IMR-90 (cell line): Measurements from ENCODE around the gene C2orf80. TPM values are rescaled to one million over a fixed set of nuclear protein-coding genes. Genes with fewer than 3 reads are reported as not detected.

Experiments used
- ATAC-seq: fragments of 200-7000 bp; cut with Tn5 transposase; 2 replicates; pipeline ENCODE4 v1.9.1; 2020; ENCODE audit warnings: low read depth, mild to moderate bottlenecking, moderate library complexity
- BruUV-seq: library from RNA; stranded (reverse); fragments of 400-500 nt; replicated peaks from 2 replicates; lab custom pipeline; 2021; lab: Mats Ljungman, UMichigan
- CTCF ChIA-PET: fragments of 300-600 bp; formaldehyde crosslinking; extraction: SDS; loops from one replicate; lab custom pipeline; 2021; ENCODE audit warnings: antibody characterized with exemption; lab: Yijun Ruan, JAX
- POLR2A ChIA-PET: fragments of 300-600 bp; sonication (Branson Sonifier 250); formaldehyde crosslinking; loops from one replicate; lab custom pipeline; 2022; ENCODE audit warnings: antibody characterized with exemption; ENCODE audit not compliant: unreplicated experiment; lab: Charles Lee
- DNase-seq: peaks from one replicate; pipeline ENCODE4 v3.0.0; 2013
- H2AFZ ChIP-seq: replicated peaks from 2 replicates; pipeline ENCODE3; 2013; ENCODE audit warnings: low read length, mild to moderate bottlenecking; ENCODE audit not compliant: poor library complexity
- H2AK5ac ChIP-seq: 2 replicates; pipeline ENCODE4 v1.6.1; 2013; ENCODE audit warnings: low read depth, low read length, inconsistent platforms
- H2AK9ac ChIP-seq: replicated peaks from 2 replicates; pipeline ENCODE3; 2013; ENCODE audit warnings: mild to moderate bottlenecking, low read depth, low read length, moderate library complexity; ENCODE audit not compliant: poor library complexity
- H2BK120ac ChIP-seq: 2 replicates; pipeline ENCODE4 v1.6.1; 2013; ENCODE audit warnings: low read depth, low read length, inconsistent platforms
- H2BK15ac ChIP-seq: 3 replicates; pipeline ENCODE4 v1.6.1; 2013; ENCODE audit warnings: low read depth, low read length, inconsistent platforms
- H2BK20ac ChIP-seq: 2 replicates; pipeline ENCODE4 v1.6.1; 2013; ENCODE audit warnings: low read depth, mild to moderate bottlenecking, inconsistent platforms, low read length, moderate library complexity
- H2BK5ac ChIP-seq: 2 replicates; pipeline ENCODE4 v1.6.1; 2013; ENCODE audit warnings: mild to moderate bottlenecking, low read depth, low read length, inconsistent platforms; ENCODE audit not compliant: poor library complexity, severe bottlenecking
- H3K14ac ChIP-seq: replicated peaks from 2 replicates; pipeline ENCODE4 v1.6.1; 2013; ENCODE audit warnings: low read depth, low read length, inconsistent platforms
- H3K18ac ChIP-seq: 2 replicates; pipeline ENCODE4 v1.6.1; 2013; ENCODE audit warnings: low read depth, low read length, control low read depth
- H3K23ac ChIP-seq: 2 replicates; pipeline ENCODE4 v1.6.1; 2013; ENCODE audit warnings: low read depth, low read length, inconsistent platforms
- H3K27ac ChIP-seq: 2 replicates; pipeline ENCODE4 v1.5.1; 2013; ENCODE audit warnings: mild to moderate bottlenecking, control low read depth, low read length; ENCODE audit not compliant: insufficient read depth
- H3K27me3 ChIP-seq: 2 replicates; pipeline ENCODE4 v1.6.1; 2013; ENCODE audit warnings: low read length; ENCODE audit not compliant: control insufficient read depth, insufficient read depth
- H3K36me3 ChIP-seq: 2 replicates; pipeline ENCODE4 v1.6.1; 2013; ENCODE audit warnings: low read length, mixed read lengths; ENCODE audit not compliant: control insufficient read depth, insufficient read depth
- H3K4ac ChIP-seq: 2 replicates; pipeline ENCODE4 v1.6.1; 2013; ENCODE audit warnings: low read depth, low read length, inconsistent platforms
- H3K4me1 ChIP-seq: 2 replicates; pipeline ENCODE4 v1.6.1; 2013; ENCODE audit warnings: low read length, mixed read lengths; ENCODE audit not compliant: control insufficient read depth, insufficient read depth
- H3K4me2 ChIP-seq: 2 replicates; pipeline ENCODE4 v1.6.1; 2013; ENCODE audit warnings: low read depth, mild to moderate bottlenecking, control low read depth, low read length, moderate library complexity
- H3K4me3 ChIP-seq: 2 replicates; pipeline ENCODE4 v1.5.1; 2013; ENCODE audit warnings: low read depth, mild to moderate bottlenecking, control low read depth, low read length, moderate library complexity; ENCODE audit not compliant: insufficient read depth
- H3K56ac ChIP-seq: 2 replicates; pipeline ENCODE4 v1.6.1; 2013; ENCODE audit warnings: low read length, inconsistent platforms; ENCODE audit not compliant: insufficient read depth; ENCODE audit errors: extremely low read depth
- H3K79me1 ChIP-seq, 2 experiments: 2 replicates each; pipeline ENCODE4 v1.6.1; 2013; ENCODE audit warnings: low read length in 2 of 2, inconsistent platforms in 1 of 2, low read depth in 1 of 2
- H3K9ac ChIP-seq: 2 replicates; pipeline ENCODE4 v1.6.1; 2013; ENCODE audit warnings: low read depth, low read length, control low read depth
- H3K9me1 ChIP-seq: 2 replicates; pipeline ENCODE4 v1.6.1; 2013; ENCODE audit warnings: low read length, inconsistent platforms; ENCODE audit not compliant: insufficient read depth
- H3K9me3 ChIP-seq: 2 replicates; pipeline ENCODE4 v1.6.1; 2013; ENCODE audit warnings: low read length; ENCODE audit not compliant: control insufficient read depth, insufficient read depth
- H4K20me1 ChIP-seq: 2 replicates; pipeline ENCODE4 v1.6.1; 2013; ENCODE audit warnings: low read length, inconsistent platforms; ENCODE audit not compliant: insufficient read depth
- H4K5ac ChIP-seq: 2 replicates; pipeline ENCODE4 v1.6.1; 2013; ENCODE audit warnings: mild to moderate bottlenecking, low read depth, low read length, control low read depth
- H4K8ac ChIP-seq, 2 experiments: 2 replicates each; pipeline ENCODE4 v1.6.1; 2013; ENCODE audit warnings: low read depth in 2 of 2, low read length in 2 of 2, control low read depth in 1 of 2, inconsistent platforms in 1 of 2
- H4K91ac ChIP-seq: 2 replicates; pipeline ENCODE4 v1.6.1; 2013; ENCODE audit warnings: low read depth, low read length, inconsistent platforms; ENCODE audit not compliant: insufficient read depth
- BHLHE40 ChIP-seq: fragments of 150-350 bp; IDR thresholded peaks from 2 replicates; pipeline ENCODE4 v1.6.1; 2016; ENCODE audit warnings: mild to moderate bottlenecking, low read depth, low read length
- CHD1 ChIP-seq: IDR thresholded peaks from 2 replicates; pipeline ENCODE4 v1.6.1; 2012; ENCODE audit warnings: low read depth, low read length, improper control_type of control experiment
- FOS ChIP-seq: fragments of 150-350 bp; IDR thresholded peaks from 2 replicates; pipeline ENCODE4 v1.6.1; 2016; ENCODE audit warnings: low read depth, low read length
- MAFK ChIP-seq: IDR thresholded peaks from 2 replicates; pipeline ENCODE4 v1.6.1; 2012; ENCODE audit warnings: low read depth, low read length, improper control_type of control experiment
- MAZ ChIP-seq: IDR thresholded peaks from 2 replicates; pipeline ENCODE4 v1.6.1; 2012; ENCODE audit warnings: low read depth, mild to moderate bottlenecking, low read length, improper control_type of control experiment, moderate library complexity, borderline replicate concordance
- MXI1 ChIP-seq: IDR thresholded peaks from 2 replicates; pipeline ENCODE4 v1.6.1; 2012; ENCODE audit warnings: low read depth, mild to moderate bottlenecking, low read length, moderate library complexity, borderline replicate concordance
- POLR2A ChIP-seq: IDR thresholded peaks from 2 replicates; pipeline ENCODE4 v1.6.1; 2012; ENCODE audit warnings: mild to moderate bottlenecking, low read depth, low read length
- RAD21 ChIP-seq: IDR thresholded peaks from 2 replicates; pipeline ENCODE4 v1.6.1; 2012; ENCODE audit warnings: low read length, improper control_type of control experiment
- RCOR1 ChIP-seq: IDR thresholded peaks from 2 replicates; pipeline ENCODE4 v1.6.1; 2012; ENCODE audit warnings: mild to moderate bottlenecking, low read length, improper control_type of control experiment; ENCODE audit not compliant: insufficient replicate concordance
- RFX5 ChIP-seq: IDR thresholded peaks from 2 replicates; pipeline ENCODE4 v1.8.0; 2012; ENCODE audit warnings: low read depth, mild to moderate bottlenecking, low read length, moderate library complexity
- WGBS, 2 experiments: methylation state at CpG; one replicate each; pipeline versions ENCODE4 v1.1.5 to v1.1.7; 2013; ENCODE audit warnings: missing lambda C conversion rate in 2 of 2; ENCODE audit not compliant: insufficient read length in 1 of 2; ENCODE audit errors: extremely low coverage in 2 of 2; 5-methylcytosine and 5-hydroxymethylcytosine counted together
- dilution Hi-C: fragments of 300-500 bp; cut with HindIII; formaldehyde crosslinking; loops from one replicate; pipeline ENCODE4 v1.14.3; 2018; ENCODE audit warnings: low sequenced_read_pairs; ENCODE audit not compliant: unreplicated experiment
- in situ Hi-C: fragments of 300-500 bp; cut with MboI; formaldehyde crosslinking; loops from 3 replicates; pipeline ENCODE4 v1.14.3; 2019; ENCODE audit warnings: low sequenced_read_pairs, inconsistent platforms, mixed read lengths
- intact Hi-C: fragments of 100-400 bp; cut with micrococcal nuclease; formaldehyde crosslinking; loops from 2 replicates; pipeline ENCODE4 v1.10.0; 2022
- polyA plus RNA-seq, 3 experiments: library from polyadenylated mRNA; depleted of rRNA; stranded (reverse); fragments of >200 nt; gene quantifications; 2 replicates each; pipeline ENCODE4 v1.2.3, GENCODE V29; 2012; ENCODE audit warnings: low replicate concordance in 1 of 3
- total RNA-seq: library from RNA; depleted of rRNA; stranded (reverse); fragments of >200 nt; gene quantifications from 2 replicates; pipeline ENCODE4 v1.2.3, GENCODE V29; 2012
- TF ChIP-seq, protein P1 (sequence below): conservative IDR thresholded peaks from 2 replicates; pipeline ENCODE4 v1.5.1; 2012; ENCODE audit warnings: mild to moderate bottlenecking, low read depth, low read length, improper control_type of control experiment
- TF ChIP-seq, protein P2 (sequence below): fragments of 150-350 bp; IDR thresholded peaks from 2 replicates; pipeline ENCODE4 v1.6.1; 2016; ENCODE audit warnings: low read depth, mild to moderate bottlenecking, low read length, moderate library complexity, borderline replicate concordance

The C2orf80 gene
- total and polyA plus RNA-seq, 2 of the 4 experiments (the other 2 are of a cell fraction), result not detected

DNA sequence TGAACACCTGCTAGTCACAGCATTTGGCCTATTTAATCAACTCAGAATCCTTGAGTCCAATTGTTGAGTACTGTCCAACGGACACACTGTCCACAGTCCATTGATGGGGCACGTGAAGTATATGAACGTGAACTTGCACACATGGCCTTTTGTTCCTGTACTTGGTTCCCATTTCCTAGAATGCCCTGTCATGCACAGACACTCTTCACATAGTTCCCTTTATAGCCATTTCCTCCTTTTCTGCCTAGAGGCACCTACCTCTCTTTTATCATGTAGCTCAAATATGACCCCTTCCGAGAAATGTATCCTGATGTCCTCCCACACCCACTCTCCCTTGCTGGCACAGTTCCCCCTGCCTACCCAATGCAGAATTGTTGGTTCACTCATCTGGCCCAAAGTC, 17.7 kb downstream of the C2orf80 start:
- ChIA-PET POLR2A (no interaction called here), CTCF (no interaction called here)
- Histone ChIP-seq H2BK20ac (no peak overlapping the region), H3K27ac (no peak overlapping the region), H3K9me3 (no peaks in the 10 kb centered on the region), H2BK15ac (no peak overlapping the region), H3K27me3 (no peaks in the 10 kb centered on the region), H3K14ac (no peak overlapping the region), H2BK120ac (no peak overlapping the region), H2BK5ac (no peak overlapping the region), H3K9ac (no peak overlapping the region), H3K18ac (no peak overlapping the region), H3K4me2 (no peak overlapping the region), H4K91ac (no peak overlapping the region), H2AK9ac (no peak overlapping the region), H2AK5ac (no peak overlapping the region), H4K8ac (no peak overlapping the region), H3K36me3 (no peaks in the 10 kb centered on the region), H4K20me1 (no peaks in the 10 kb centered on the region), H3K56ac (no peak overlapping the region), H3K79me1 (no peaks in the 10 kb centered on the region), H3K9me1 (no peaks in the 10 kb centered on the region), H2AFZ (no peak overlapping the region), H3K23ac (no peak overlapping the region), H4K5ac (no peak overlapping the region), H3K4me1 (no peaks in the 10 kb centered on the region), H3K4ac (no peak overlapping the region), H3K4me3 (no peak overlapping the region)
- TF ChIP-seq MXI1, result no peak
- TF ChIP-seq, protein P1, sequence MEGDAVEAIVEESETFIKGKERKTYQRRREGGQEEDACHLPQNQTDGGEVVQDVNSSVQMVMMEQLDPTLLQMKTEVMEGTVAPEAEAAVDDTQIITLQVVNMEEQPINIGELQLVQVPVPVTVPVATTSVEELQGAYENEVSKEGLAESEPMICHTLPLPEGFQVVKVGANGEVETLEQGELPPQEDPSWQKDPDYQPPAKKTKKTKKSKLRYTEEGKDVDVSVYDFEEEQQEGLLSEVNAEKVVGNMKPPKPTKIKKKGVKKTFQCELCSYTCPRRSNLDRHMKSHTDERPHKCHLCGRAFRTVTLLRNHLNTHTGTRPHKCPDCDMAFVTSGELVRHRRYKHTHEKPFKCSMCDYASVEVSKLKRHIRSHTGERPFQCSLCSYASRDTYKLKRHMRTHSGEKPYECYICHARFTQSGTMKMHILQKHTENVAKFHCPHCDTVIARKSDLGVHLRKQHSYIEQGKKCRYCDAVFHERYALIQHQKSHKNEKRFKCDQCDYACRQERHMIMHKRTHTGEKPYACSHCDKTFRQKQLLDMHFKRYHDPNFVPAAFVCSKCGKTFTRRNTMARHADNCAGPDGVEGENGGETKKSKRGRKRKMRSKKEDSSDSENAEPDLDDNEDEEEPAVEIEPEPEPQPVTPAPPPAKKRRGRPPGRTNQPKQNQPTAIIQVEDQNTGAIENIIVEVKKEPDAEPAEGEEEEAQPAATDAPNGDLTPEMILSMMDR, result no peak
- no peak for TF ChIP-seq MAZ
- TF ChIP-seq POLR2A, result no peak
- TF ChIP-seq FOS, result no peak
- no peak for TF ChIP-seq RCOR1
- TF ChIP-seq BHLHE40, result no peak
- no peak for TF ChIP-seq RFX5
- TF ChIP-seq MAFK, result no peak
- TF ChIP-seq CHD1, result no peak
- no peak for TF ChIP-seq RAD21
- TF ChIP-seq, protein P2, sequence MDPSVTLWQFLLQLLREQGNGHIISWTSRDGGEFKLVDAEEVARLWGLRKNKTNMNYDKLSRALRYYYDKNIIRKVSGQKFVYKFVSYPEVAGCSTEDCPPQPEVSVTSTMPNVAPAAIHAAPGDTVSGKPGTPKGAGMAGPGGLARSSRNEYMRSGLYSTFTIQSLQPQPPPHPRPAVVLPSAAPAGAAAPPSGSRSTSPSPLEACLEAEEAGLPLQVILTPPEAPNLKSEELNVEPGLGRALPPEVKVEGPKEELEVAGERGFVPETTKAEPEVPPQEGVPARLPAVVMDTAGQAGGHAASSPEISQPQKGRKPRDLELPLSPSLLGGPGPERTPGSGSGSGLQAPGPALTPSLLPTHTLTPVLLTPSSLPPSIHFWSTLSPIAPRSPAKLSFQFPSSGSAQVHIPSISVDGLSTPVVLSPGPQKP, result no peak
- BruUV-seq, result no TSS peak
- intact Hi-C loops, result loop anchor here (10.0 kb wide), 1 partner anchor 183 kb away; no protein-coding TSS in a partner anchor
- dilution Hi-C loops, result no loop called here
- in situ Hi-C loops, result no loop called here
- 50% methylated on average over 1 of the region's 4 CpGs; no CpG with 5 or more reads in 1 of the 2 experiments for WGBS, 2 experiments
- DNase-seq, result no peak
- no peak for ATAC-seq
